ENCODE results near the gene DNMBP. TPM values are rescaled to one million over a fixed set of nuclear protein-coding genes. Genes with fewer than 3 reads are reported as not detected.
A peak's percentile ranks its signal among the peaks of the same experiment; 100 is the strongest.

Gene DNMBP
- total RNA-seq, 2 experiments from 2014 or later, result 2.2 to 2.4 TPM

DNA sequence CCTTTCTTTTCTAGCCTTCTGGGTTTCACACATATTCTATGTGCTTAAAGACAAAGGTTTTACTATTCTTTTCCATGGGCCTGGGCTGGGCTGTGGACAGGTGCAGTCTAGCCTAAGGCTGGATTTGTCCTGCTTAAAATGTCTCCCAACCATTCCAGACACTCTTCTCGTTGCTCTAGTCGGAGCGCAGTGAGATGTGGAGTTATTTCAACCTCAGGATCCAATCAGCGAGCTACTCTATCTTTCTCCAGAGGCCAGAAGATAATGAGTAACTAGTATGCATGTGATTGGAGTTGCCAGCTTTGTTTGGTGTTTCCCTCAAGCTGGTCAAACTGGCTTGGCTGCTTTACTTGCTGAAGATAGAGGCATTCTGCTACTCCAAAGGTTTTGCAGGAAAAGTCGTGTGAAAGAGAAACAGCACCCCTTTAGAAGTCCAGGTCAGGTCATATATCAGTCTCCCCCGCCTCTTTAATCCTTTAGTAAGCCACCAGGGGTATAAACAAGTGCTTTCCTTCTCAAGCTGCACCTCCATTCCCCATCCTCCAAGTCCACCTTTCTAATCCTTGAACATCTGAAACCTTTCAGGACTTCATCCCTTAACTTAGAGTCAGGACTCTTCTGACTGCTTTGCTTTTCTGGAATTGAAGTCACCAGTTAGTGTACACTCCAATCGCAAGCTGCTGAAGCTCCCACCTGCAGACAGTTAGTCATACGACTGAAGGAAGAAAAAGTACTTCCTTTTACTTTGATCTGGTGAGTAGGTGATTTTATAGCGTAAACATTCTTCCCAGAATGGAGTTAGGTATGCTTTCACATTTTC, 78.8 kb downstream of the DNMBP start:
- no peaks in the 10 kb centered on the region for H3K36me3 Mint-ChIP-seq (ENCODE audit: low read depth)
- intact Hi-C loops (cut with micrococcal nuclease), result no loop called here
- H3K4me3 Mint-ChIP-seq, result no peak overlapping the region
- peak; percentile 14 for DNase-seq
- no peaks in the 10 kb centered on the region for H3K27me3 Mint-ChIP-seq (ENCODE audit: low read depth)
- peaks cover 20% of the 10 kb centered on the region for H3K4me1 Mint-ChIP-seq (ENCODE audit: low read depth)
- H3K9me3 Mint-ChIP-seq, result no peaks in the 10 kb centered on the region
- H3K27ac Mint-ChIP-seq, result no peak overlapping the region
- CTCF ChIA-PET, result interaction anchor here (0.5 kb wide), 1 partner anchor 83 kb away, joined by 6 read pairs; no protein-coding TSS in a partner anchor

DNA sequence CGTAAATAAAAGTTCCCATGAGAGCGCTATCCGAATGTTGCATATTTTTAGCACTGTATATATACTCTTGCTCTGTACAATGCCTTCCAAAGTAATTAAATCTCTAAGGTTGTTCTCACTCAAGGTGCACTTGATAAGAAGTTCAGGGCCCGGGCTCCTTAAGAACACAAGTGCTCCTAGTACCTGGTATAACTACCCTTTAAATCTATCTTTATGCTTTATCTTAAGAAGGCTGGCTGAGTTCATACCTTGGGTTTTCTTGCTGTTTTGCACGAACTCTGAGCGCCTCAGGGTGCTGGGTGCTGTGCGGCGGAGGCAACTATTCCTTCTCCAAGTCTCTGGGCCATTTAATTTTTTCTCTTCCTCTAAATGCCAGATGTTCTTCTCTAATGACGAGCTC, 80.4 kb downstream of the DNMBP start:
- H3K4me3 Mint-ChIP-seq, result no peak overlapping the region
- H3K27ac Mint-ChIP-seq, result no peak overlapping the region
- CTCF ChIA-PET, result no interaction called here
- no peaks in the 10 kb centered on the region for H3K9me3 Mint-ChIP-seq
- H3K27me3 Mint-ChIP-seq (ENCODE audit: low read depth), result no peaks in the 10 kb centered on the region
- no peak for DNase-seq
- no peaks in the 10 kb centered on the region for H3K36me3 Mint-ChIP-seq (ENCODE audit: low read depth)
- intact Hi-C loops (cut with micrococcal nuclease), result no loop called here
- peaks cover 20% of the 10 kb centered on the region for H3K4me1 Mint-ChIP-seq (ENCODE audit: low read depth)

DNA sequence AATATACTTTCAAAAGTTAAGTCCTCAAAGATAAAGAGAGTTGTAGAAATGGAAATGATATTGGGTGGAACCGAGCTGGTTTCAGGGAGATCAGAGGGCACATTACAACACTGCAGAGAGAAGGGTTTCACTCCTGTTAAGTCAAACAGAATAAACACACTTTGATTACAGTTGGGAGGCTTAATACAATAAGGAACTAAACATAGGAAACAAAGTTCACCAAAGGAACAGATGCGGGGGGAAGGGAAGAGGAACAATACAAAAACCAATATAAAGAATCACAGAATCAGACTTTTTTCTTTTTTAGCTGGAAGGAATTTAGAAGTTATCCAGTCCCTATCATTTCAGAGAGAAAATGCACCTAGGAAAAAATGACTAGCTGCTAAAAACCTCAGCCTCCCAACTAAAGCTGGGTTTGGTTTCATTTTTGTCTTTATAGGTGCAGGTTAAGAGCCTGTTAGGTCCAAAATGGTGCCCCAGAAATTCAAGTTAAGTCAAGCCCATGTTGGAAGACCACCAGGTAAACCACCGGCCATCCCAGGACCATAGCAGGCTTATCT, 81.9 kb downstream of the DNMBP start:
- Mint-ChIP-seq H3K9me3 (no peaks in the 10 kb centered on the region), H3K4me3 (no peak overlapping the region), H3K27me3 (ENCODE audit: low read depth) (no peaks in the 10 kb centered on the region), H3K4me1 (ENCODE audit: low read depth) (peaks cover 20% of the 10 kb centered on the region), H3K36me3 (ENCODE audit: low read depth) (no peaks in the 10 kb centered on the region), H3K27ac (no peak overlapping the region)
- intact Hi-C loops (cut with micrococcal nuclease), result no loop called here
- no peak for DNase-seq
- CTCF ChIA-PET, result interaction anchor here (0.7 to 1.1 kb wide), 2 partner anchors 79 to 118 kb away, joined by 3 read pairs; no protein-coding TSS in a partner anchor

DNA sequence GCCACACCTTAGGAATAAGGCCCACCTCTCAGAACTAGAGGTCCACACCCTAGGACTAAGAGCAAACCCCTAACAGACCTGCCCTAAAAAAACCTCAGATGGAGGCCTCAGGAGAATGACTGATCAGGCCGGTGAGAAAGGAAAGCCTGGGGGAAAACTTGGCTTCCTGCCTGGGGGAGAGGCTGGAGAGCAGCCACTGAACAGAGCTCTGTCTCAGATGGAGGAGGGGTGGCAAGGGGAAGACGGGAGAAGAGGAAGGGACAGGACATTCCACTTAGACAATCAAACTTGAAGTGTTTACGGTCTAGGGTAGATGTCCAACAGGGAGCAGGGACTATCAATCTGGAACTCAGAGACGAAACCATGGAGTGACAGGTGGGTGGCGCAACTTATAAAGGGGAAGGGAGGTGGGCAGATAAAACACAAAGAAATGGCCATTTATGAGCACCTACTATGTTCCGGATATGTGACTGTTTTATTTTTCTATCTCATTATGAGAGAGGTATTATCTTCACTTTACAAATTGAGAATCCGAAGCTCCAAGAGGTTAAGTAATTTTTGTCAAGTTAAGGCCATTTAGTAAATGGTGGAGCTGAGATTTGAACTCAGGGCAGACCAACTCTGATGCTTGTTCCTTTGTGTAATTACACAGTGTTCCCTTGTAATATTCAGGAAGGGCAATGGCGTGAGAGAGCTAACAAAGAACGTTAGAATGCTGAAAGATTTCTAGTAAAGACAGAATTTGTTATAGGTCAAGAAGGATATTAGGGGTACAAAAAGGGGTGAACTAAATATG, 82.6 kb downstream of the DNMBP start:
- no peak for DNase-seq
- Mint-ChIP-seq H3K4me3 (no peak overlapping the region), H3K36me3 (ENCODE audit: low read depth) (no peaks in the 10 kb centered on the region), H3K4me1 (ENCODE audit: low read depth) (peaks cover 20% of the 10 kb centered on the region), H3K27me3 (ENCODE audit: low read depth) (no peaks in the 10 kb centered on the region), H3K27ac (no peak overlapping the region), H3K9me3 (no peaks in the 10 kb centered on the region)
- CTCF ChIA-PET, result no interaction called here
- intact Hi-C loops (cut with micrococcal nuclease), result no loop called here

DNA sequence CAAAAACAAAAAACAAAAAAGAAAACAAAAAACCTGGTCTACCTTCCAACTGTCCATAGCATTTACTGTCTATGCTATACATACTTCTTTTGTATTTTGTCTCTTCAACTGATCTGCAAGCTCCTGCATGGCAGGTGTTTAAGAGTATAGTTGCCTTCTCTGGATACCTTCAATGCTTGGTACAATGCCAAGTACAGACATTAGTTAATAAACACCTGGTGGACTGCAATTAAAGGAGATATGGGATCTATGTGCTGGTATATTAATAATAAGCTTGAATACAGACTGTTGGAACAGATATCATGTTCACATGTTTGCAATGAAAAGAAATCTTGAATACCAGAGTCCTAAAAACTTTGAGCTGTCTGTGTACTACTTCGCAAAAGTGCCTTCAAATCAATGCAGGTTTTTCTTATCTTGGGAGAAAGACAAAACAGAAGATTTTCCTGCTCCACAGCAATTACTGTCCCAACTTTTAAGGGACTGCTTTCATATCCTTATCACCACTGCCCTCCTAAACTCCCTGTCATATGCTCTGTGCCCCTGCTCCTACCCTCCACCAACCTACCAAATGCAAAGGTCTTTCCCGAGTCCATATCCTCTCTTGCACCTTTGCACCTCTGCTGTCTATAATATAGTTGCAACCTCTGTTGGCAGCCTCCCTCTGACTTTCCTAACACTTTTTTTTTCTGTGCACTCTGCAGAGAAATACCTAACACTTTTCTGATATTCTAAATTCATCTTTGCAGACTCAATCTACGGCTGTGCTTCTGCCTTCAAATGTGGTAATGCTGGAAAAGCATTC, 85.1 kb downstream of the DNMBP start:
- H3K9me3 Mint-ChIP-seq, result no peaks in the 10 kb centered on the region
- no peaks in the 10 kb centered on the region for H3K36me3 Mint-ChIP-seq (ENCODE audit: low read depth)
- CTCF ChIA-PET, result interaction anchor here (0.6 kb wide), 1 partner anchor 65 kb away, joined by 5 read pairs; no protein-coding TSS in a partner anchor
- intact Hi-C loops (cut with micrococcal nuclease), result no loop called here
- DNase-seq, result no peak
- H3K27me3 Mint-ChIP-seq (ENCODE audit: low read depth), result no peaks in the 10 kb centered on the region
- H3K4me3 Mint-ChIP-seq, result no peak overlapping the region
- H3K4me1 Mint-ChIP-seq (ENCODE audit: low read depth), result peaks cover 11% of the 10 kb centered on the region
- no peak overlapping the region for H3K27ac Mint-ChIP-seq

DNA sequence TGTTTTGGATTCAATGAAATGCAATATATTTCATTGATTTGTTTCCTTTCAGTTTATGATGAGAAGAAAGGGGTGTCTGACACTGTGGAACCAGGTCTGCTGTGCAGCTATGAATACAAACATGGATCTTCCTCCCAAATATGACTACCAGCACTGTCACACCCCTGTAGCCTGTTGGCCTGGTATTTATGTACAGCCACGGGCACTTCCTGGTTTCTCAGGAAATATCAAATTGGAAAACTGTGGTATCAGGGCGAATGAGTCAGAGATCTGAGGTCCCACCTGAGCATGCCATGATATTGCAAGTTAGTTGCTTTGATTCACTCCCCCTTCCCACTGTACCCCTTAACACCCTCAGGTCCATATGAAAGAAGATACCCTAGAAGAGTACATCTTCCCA, 87.8 kb downstream of the DNMBP start:
- Mint-ChIP-seq H3K27me3 (ENCODE audit: low read depth) (no peaks in the 10 kb centered on the region), H3K27ac (no peak overlapping the region), H3K36me3 (ENCODE audit: low read depth) (no peaks in the 10 kb centered on the region), H3K4me1 (ENCODE audit: low read depth) (peaks cover 2% of the 10 kb centered on the region), H3K4me3 (no peak overlapping the region), H3K9me3 (no peaks in the 10 kb centered on the region)
- CTCF ChIA-PET, result no interaction called here
- intact Hi-C loops (cut with micrococcal nuclease), result loop anchor here (1.0 kb wide), 1 partner anchor 11 kb away; no protein-coding TSS in a partner anchor
- no peak for DNase-seq

DNA sequence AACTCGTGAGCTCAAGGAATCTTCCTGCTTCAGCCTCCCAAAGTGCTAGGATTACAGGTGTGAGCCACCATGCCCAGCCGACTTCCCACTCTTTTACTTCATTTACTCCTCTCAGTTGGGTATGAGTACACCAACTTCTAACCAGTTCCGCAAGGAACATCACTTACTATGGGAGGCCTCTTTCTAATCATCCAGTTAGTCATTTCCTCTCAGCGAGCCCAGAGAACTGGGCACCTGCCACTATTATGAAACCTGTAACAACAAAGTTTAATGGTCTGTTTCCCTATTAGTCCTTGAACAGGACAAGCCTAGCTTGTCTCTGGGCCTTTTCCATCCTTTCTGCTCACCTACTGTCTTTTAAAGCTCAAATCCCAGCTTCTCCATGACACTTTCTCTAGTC, 88.8 kb downstream of the DNMBP start:
- Mint-ChIP-seq H3K4me3 (no peak overlapping the region), H3K9me3 (no peaks in the 10 kb centered on the region), H3K27ac (no peak overlapping the region), H3K36me3 (ENCODE audit: low read depth) (no peaks in the 10 kb centered on the region), H3K4me1 (ENCODE audit: low read depth) (no peaks in the 10 kb centered on the region), H3K27me3 (ENCODE audit: low read depth) (no peaks in the 10 kb centered on the region)
- CTCF ChIA-PET, result no interaction called here
- DNase-seq, result no peak
- intact Hi-C loops (cut with micrococcal nuclease), result no loop called here

DNA sequence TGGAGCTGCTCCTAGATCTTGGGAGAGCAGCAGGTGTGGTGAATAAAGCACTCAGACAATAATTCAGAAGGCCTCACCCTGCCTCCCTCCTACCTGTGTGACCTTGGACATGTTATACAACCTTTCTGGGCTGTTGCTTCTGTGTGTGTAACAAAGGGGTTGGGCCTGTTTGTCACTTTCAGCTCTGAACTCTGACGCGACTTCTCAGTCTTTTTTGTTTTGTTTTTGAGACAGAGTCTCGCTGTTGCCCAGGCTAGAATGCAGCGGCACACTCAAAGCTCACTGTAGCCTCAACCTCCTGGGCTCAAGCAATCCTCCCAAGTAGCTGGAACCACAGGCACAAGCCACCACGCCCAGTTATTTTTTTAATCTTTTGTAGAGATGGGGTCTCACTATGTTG, 89.3 kb downstream of the DNMBP start:
- no peaks in the 10 kb centered on the region for H3K36me3 Mint-ChIP-seq (ENCODE audit: low read depth)
- no peaks in the 10 kb centered on the region for H3K27me3 Mint-ChIP-seq (ENCODE audit: low read depth)

DNA sequence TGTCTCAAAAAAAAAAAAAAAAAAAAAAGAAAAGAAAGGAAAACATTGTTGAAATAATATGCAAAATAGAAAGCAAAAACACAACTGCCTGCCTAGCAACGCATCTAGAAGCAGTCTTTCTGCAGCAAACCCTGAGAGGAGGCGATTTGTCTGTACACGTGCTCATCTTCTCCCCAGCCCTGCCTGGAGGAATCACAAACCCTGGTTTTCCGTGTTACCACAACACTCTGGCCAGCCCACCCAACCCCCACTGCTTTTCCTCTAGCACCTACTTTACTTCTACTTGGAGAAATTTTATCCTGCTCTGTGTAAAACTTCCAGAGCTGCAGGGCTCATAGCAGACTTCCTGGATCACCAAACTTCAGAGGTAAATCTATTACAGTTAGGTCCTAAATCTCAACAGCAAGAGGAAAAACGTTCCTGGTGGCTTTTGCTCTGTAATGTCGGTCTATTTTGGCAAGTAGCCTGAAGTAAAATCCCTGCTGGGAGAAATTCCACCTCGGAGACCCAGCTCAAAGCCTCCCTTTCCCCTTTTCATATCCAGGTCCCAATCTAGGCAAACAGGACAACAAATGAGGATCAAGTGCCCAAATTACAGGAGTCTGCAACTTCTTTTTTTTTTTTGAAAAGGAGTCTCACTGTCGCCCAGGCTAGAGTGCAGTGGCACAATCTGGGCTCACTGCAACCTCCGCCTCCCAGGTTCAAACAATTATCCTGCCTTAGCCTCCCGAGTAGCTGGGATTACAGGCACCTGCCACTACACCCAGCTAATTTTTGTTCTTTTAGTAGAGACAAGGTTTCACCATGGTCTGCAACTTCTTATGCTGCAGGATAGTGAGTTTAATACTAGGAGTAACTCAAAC, 91.6 kb downstream of the DNMBP start:
- no peaks in the 10 kb centered on the region for H3K4me1 Mint-ChIP-seq (ENCODE audit: low read depth)
- H3K4me3 Mint-ChIP-seq, result no peak overlapping the region
- no peak for DNase-seq
- intact Hi-C loops (cut with micrococcal nuclease), result no loop called here
- no peaks in the 10 kb centered on the region for H3K27me3 Mint-ChIP-seq (ENCODE audit: low read depth)
- H3K36me3 Mint-ChIP-seq (ENCODE audit: low read depth), result peaks cover 1% of the 10 kb centered on the region
- H3K9me3 Mint-ChIP-seq, result no peaks in the 10 kb centered on the region
- CTCF ChIA-PET, result no interaction called here
- H3K27ac Mint-ChIP-seq, result no peak overlapping the region

More for the DNA sequence above, 89.3 kb downstream of the DNMBP start:
- H3K9me3 Mint-ChIP-seq, result no peaks in the 10 kb centered on the region
- no peaks in the 10 kb centered on the region for H3K4me1 Mint-ChIP-seq (ENCODE audit: low read depth)
- H3K4me3 Mint-ChIP-seq, result no peak overlapping the region
- no peak overlapping the region for H3K27ac Mint-ChIP-seq
- DNase-seq, result no peak
- intact Hi-C loops (cut with micrococcal nuclease), result no loop called here
- CTCF ChIA-PET, result no interaction called here

DNA sequence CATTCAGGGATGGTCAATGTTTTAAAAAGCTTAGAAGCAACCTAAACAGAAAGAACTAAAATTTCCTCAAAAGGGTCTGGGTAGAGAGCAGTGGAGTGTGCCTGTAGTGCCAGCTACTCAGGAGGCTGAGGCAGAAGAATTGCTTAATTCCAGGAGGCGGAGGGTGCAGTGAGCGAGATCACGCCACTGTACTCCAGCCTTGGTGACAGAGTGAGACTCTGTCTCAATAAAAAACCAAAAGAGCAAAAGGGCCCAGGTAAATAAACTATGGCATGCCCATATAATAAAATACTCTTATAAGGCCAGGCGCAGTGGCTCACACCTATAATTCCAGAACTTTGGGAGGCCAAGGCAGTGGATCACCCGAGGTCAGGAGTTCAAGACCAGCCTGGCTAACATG, 93.0 kb downstream of the DNMBP start:
- no peaks in the 10 kb centered on the region for H3K4me1 Mint-ChIP-seq (ENCODE audit: low read depth)
- no peaks in the 10 kb centered on the region for H3K27me3 Mint-ChIP-seq (ENCODE audit: low read depth)
- intact Hi-C loops (cut with micrococcal nuclease), result no loop called here
- no peak overlapping the region for H3K27ac Mint-ChIP-seq
- H3K9me3 Mint-ChIP-seq, result no peaks in the 10 kb centered on the region
- H3K4me3 Mint-ChIP-seq, result no peak overlapping the region
- DNase-seq, result no peak
- CTCF ChIA-PET, result no interaction called here
- H3K36me3 Mint-ChIP-seq (ENCODE audit: low read depth), result peaks cover 1% of the 10 kb centered on the region

DNA sequence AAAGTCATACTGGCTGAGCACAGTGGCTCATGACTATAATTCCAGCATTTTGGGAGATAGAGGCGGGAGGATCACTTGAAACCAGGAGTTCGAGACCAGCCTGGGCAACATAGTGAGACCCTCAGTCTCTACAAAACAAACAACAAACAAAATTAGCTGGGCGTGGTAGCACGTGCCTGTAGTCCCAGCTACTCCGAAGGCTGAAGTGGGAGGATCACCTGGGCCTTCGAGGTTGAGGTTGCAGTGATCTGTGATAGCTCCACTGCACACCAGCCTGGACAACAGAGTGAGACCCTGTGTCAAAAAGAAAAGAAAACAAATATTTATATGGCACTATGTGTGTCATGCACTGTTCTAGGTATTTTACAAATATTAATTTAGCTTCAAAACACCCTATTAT, 94.3 kb downstream of the DNMBP start:
- no peaks in the 10 kb centered on the region for H3K27me3 Mint-ChIP-seq (ENCODE audit: low read depth)
- CTCF ChIA-PET, result interaction anchor here (0.9 kb wide), 1 partner anchor 70 kb away, joined by 3 read pairs; no protein-coding TSS in a partner anchor
- no peaks in the 10 kb centered on the region for H3K9me3 Mint-ChIP-seq

More for the DNA sequence above, 94.3 kb downstream of the DNMBP start:
- H3K4me1 Mint-ChIP-seq (ENCODE audit: low read depth), result no peaks in the 10 kb centered on the region
- no peak overlapping the region for H3K27ac Mint-ChIP-seq
- H3K36me3 Mint-ChIP-seq (ENCODE audit: low read depth), result peaks cover 1% of the 10 kb centered on the region
- intact Hi-C loops (cut with micrococcal nuclease), result no loop called here
- no peak for DNase-seq
- H3K4me3 Mint-ChIP-seq, result no peak overlapping the region

Measured in activated naive CD4-positive, alpha-beta T cell treated with anti-CD3 and anti-CD28 coated beads for 36 hours (primary cell).